Posterior cingulate gyrus (tissue), 11 donors: ENCODE results near the gene BRD3OS.

Experiments
- DNase-seq, 10 donors: peaks; one replicate each; pipeline versions ENCODE4 v3.0.0 to v3.0.0-alpha.2; 2020 to 2021; ENCODE audit warnings: mixed read lengths in 3 of 10
- intact Hi-C: fragments of 100-400 bp; cut with DNase I; formaldehyde crosslinking; loops from one replicate; pipeline ENCODE4 v1.15.1; 2023

Gene BRD3OS

DNA sequence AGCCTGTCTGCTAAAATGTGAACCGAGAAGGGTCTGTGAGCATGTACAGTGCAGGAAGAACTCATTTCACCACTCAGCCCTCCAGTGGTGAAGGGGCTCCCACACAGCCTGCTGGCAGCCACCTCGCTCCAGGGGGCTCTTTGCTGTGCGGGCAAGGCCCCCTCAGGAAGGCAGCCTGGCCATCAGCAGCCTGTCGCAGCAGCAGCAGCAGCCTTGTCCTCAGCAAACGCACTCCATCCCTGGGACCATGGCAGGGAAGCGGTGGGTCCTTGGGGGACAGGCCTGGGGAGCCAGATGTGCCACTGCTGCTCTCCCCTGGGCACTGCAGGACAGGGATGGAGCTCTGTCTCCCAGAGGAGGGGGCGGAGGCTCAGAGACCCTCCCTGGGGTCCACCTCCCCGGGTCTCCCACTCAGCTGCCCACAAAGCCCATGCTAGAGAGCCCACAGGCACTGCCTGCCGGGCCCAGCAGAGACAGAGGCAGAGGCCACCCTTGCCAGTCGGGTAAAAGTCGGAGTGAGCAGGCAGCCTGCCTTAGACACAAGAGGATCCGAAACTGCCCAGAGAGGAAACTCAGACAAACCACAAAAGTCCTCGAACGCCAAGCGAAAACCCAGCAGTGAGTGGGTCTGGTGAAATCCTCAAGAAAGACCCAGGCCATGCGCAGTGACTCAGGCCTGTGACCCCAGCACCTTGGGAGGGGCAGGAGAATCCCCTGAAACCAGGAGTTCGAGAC is 34.5 kb downstream of the BRD3OS start:
- DNase-seq, result peak in 6 of 10 donors; percentile 8 to 80 (median 40)
- intact Hi-C loops, result no loop called here

- peak in 3 of 10 donors; percentile 1 to 48 (median 27) for DNase-seq
- intact Hi-C loops, result no loop called here
Observed at GRCh38 chr9:134060546-134060945, 35.3 kb downstream of the BRD3OS start.

GRCh38 chr9:134061019-134061687 is 35.9 kb downstream of the BRD3OS start:
- DNase-seq, result peak in 1 of 10 donors; percentile 13
- intact Hi-C loops, result no loop called here

DNA sequence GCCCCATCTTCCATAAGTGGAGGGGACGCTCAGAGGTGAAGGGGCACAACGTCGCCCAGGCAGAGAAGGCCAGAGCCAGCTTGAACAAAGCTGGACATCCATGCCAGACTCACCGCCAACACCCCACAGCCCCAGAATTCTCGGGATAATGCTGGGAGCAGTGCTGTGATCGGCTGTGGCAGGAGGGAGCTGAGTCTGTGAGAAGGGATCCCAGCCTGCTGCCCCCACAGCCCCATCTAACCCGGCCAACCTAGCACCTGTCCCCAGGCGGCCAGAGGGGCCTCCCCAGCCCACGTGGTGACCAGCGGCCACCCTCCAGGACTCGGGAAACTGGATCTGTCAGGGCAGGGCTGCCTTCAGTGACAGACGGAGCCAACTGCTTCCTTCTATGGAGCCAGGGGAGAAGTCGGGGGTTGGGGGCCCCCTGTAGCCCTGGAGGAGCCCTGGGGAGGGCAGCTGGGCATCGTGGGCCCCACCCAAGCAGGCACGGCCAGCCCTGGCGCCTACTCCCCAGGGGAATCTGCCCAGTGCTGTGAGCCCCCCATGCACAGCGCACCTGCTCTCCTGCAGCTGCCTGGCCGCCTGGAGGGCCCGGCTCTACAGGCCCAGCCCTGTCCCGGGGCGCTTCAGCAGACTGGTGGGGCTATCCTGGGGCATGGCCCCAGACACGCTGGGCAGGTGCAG is 36.5 kb downstream of the BRD3OS start:
- peak in 2 of 10 donors; percentile 61 to 80 for DNase-seq
- intact Hi-C loops, result no loop called here

GRCh38 chr9:134062461-134063087 is 37.3 kb downstream of the BRD3OS start:
- DNase-seq, result peak in 2 of 10 donors; percentile 62 to 77
- intact Hi-C loops, result no loop called here

DNA sequence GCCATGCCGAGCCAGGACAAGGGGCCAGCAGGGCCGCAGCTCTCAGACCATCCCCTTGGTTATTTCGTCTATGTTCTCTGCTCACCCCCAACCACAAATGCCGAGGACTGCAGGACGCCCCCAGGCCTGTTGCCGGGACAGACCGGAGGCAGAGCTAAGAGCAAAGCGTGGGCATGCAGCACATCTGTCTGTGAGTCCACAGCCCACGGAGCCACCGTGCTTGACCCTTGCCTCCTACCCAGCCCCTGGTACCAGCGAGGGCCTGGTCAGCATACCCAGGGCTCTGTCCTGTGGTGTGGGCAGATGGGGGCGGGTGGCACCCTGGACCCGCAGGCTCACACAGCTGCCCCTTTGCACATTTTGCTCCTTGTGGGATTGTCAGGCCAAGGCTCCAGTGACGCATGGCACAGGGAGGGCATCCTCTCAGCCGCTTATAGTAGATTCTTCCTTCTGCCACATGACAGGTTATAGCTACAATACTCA is 37.8 kb downstream of the BRD3OS start:
- intact Hi-C loops, result no loop called here
- peak in 3 of 10 donors; percentile 40 to 71 (median 58) for DNase-seq

DNA sequence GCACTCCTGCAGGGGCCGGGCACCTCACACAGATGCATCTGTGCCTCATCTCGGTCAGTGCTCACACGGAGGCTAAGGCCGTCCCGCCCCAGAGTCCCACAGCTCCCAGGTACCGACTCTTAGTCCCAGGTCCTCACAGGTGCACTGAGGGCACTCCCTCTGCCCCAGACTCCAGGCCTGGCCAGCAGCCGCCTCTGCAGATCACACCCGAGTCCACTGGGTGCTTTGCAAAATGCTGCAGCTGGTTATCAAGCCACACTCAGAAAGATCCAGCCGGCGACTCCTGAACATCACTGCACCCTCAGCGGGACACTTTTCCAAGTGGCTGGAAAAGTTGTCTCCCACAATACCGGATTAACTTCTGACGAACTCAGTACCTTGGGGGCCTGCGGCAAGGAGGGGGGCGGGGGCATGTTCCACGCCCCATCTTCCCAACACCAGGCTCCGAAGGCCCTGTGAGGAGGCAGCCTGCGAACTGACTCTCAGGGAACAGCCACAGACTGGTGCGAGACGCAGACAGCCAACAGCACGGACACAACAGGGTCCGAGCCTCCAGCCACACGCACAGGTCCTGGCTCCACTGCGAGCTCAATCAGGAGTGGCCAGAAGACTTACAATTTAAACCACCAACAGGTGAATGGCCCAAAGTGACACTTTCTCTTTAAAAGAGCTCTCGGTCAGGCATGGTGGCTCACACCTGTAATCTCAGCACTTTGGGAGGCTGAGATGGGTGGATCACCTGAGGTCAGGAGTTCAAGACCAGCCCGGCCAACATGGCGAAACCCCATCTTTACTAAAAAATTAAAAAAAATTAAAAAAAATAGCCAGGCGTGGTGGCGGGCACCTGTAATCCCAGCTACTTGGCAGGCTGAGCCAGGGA is 38.5 kb downstream of the BRD3OS start:
- intact Hi-C loops, result no loop called here
- peak in 2 of 10 donors; percentile 41 to 54 for DNase-seq

DNA sequence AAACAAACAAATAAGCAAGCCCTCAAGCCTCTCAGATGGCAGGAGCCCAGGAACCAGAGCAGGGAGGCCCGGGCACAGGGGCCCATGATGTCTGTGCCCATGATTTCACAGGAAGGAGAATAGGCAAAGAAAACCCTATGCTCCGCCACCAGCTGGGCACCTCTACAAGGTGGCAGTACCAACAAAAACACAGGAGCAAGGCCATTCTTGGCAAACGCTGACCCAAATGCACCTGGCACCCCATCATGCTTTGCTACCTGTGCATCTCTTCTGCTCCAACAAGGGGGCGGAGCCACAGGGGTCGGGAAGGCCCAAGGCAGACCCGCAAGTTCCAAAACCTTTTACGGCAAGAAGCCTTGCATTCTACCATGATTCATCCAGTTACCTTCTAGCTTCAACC is 39.4 kb downstream of the BRD3OS start:
- intact Hi-C loops, result no loop called here
- no peak for DNase-seq

DNA sequence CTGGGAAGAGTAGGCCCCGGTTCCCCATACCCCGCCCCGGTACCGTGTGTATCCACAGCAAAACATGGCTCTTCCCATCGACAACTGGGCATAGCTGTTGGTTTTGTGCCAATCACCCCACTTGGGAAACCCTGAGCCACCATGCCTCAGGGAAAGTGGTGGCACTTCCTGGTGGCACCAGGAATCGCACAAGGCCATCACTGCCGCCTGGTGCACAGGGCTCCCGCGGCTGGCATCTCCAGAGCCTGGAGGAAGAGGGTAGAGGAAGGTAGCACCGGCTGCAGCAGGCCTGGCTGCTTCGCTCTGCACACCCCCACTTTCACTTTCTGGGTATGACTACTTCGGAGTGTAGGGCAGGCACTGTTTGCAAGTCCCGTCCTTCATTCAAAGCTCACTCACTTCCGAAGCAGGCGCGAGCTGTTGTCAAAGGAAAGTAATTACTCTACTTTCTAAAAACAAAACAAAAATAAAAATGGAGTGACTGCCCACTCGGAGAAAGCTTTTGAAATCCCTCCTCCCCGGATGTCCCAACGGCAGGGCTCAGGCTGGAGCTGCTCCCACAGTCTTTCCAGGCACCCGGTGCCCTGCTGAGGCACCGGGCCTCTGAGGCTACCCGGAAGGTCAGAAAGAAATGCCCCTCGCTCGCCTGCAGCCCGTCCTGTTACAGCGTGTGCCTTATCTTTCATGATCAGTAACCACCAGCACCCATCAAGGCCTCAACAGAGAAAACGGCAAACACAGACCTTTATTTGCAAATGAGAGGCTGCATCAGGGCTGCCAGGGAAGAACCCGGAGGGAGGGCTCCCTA is 40.5 kb downstream of the BRD3OS start:
- intact Hi-C loops, result loop anchor here (2.0 kb wide), 2 partner anchors 41 to 71 kb away; partner anchors contain the start of genes BRD3OS and WDR5
- DNase-seq, result peak in 3 of 10 donors; percentile 13 to 89 (median 87)

DNA sequence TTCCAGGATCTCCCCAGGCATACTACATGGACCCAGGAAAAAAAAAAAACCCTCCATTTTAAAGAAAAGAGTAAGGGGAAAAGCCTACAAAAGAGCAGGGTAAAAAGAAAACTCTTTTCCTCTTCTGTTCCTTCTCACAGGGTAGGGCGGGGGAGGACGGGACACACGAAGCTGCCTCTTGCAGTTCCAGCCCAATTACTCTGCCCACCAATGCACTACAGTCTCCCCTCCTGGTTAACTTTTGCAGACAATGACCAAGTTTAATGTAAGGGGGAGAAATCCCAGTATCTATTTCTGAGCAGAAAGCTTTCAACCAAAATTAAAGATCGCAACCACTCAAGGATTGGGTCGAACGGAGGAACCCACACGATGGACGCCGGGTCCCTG is 41.2 kb downstream of the BRD3OS start:
- DNase-seq, result peak in 1 of 10 donors; percentile 5
- intact Hi-C loops, result loop anchor here (2.0 kb wide), 2 partner anchors 42 to 70 kb away; partner anchors contain the start of genes BRD3OS and WDR5

GRCh38 chr9:134066913-134067851 is 41.9 kb downstream of the BRD3OS start:
- peak in 3 of 10 donors; percentile 12 to 86 (median 46) for DNase-seq
- intact Hi-C loops, result loop anchor here (2.0 kb wide), 2 partner anchors 42 to 70 kb away; partner anchors contain the start of genes BRD3OS and WDR5

- DNase-seq, result peak; percentile 60 to 98 (median 83)
- intact Hi-C loops, result loop anchor here (2.0 kb wide), 2 partner anchors 43 to 69 kb away; partner anchors contain the start of genes BRD3OS and WDR5
Observed at GRCh38 chr9:134067904-134068743, 42.8 kb downstream of the BRD3OS start, which contains the start of gene BRD3. TSS of gene BRD3 (minus strand) at chr9:134068026. CDS start at chr9:134053477, 14,549 bp downstream.

DNA sequence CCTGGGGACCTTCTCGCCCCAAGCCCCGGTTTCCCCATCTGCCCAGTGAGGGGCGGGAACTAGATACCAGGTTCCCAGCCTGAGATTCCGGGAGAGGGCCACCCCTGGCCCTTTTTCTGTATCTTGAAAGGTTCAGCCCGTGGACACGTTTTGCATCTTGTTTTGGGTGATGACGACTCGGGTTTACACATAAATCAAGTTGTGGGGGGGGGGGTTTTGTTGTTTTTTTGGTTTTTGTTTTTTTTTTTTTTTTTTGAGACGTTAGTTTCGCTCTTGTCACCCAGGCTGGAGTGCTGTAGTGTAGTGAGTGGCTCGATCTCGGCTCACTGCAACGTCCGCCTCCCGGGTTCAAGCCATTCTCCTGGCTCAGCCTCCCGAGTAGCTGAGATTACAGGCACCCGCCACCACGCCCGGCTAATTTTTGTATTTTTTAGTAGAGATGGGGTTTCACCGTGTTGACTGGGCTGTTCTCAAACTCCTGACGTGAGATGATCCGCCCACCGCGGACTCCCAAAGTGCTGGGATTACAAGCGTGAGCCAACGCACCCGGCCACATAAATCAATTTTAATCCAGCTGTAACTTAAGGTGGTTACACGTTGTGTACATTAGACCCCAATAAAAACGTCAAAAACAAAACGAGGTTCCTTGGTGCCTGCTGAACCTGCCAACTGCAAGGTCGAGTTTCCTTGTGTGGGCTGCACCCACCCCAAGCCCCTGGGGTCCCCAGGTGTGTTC is 43.6 kb downstream of the BRD3OS start:
- peak in 1 of 10 donors; percentile 7 for DNase-seq
- intact Hi-C loops, result no loop called here

DNA sequence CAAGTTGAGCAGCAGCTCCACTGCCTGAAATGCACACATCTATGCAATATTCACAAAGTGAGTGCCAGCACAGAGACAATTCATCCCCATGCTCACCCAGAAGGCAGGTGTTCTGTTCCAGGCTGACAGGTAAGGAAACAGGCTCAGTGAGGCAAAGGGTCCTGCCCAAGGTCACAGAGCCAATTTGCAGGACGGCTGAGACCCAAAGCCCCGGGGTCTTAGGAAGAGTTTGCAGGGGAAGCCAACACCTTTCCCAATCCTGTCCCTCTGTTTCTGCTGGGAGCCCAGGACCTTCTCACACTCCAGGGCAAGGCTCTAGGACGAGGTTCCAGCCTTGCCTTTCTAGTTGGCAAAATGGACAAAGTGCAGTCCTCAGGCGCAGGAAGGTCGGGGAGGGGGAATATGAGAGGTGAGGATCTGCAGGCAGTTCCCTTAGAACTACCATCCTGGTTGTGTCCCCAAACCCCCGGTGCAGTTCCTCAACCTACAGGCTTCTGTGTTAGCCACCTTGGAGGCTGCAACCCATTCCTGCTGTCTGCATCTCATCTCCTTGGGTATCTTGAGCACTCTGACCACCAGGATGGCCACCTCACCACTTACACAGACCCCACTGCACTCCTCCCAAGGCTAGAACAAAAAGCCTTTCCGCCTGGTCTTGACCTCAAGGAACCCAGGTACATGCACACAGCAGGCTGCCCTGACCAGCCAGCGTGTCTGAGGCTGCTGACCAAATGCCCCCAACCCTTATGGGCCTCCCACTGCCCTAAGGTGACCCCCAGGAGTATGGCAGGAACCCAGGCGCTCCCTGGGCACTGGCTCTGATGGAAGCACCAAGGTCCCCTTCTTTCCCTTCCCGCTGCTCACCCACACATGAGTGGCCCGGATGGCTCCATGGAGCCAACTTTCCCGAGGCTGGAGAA is 44.5 kb downstream of the BRD3OS start:
- intact Hi-C loops, result no loop called here
- no peak for DNase-seq

DNA sequence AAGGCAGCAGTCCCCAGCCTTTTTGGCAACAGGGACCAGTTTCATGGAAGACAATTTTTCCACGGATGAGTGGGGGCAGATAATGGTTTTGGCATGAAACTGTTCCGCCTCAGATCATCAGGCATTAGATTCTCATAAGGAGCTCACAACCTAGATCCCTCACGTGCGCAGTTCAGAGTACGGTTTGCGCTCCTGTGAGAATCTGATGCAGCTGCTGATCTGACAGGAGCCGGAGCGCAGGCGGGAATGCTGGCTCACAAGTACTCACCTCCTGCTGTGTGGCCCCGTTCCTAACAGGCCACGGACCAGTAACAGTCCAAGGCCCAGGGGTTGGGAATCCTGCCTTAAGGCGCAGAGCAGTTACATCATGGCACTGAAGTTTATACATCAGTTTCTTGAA is 45.9 kb downstream of the BRD3OS start:
- intact Hi-C loops, result no loop called here
- DNase-seq, result no peak
